SK-N-MC (cell line): ENCODE results near the gene NMRK1.

Experiments
- EZH2 ChIP-seq: fragments of 200-600 bp; sonication (generic); IDR thresholded peaks from one replicate; pipeline ENCODE4 v1.6.1; 2017; ENCODE audit warnings: antibody characterized with exemption
- POLR2AphosphoS5 ChIP-seq: IDR thresholded peaks from 2 replicates; pipeline ENCODE4 v1.6.1; 2012; ENCODE audit warnings: mild to moderate bottlenecking, low read depth, low read length, borderline replicate concordance

- TF ChIP-seq POLR2AphosphoS5 (no peak), EZH2 (no peak)
These were observed 854 bp upstream of the NMRK1 start for GRCh38 chr9:75088646-75089372.
